Erythroblast (primary cell): ENCODE measurements around the gene SNX25.

Source experiments
- GATA1 ChIP-seq: IDR thresholded peaks from 2 replicates; pipeline ENCODE4 v1.6.1; 2011; ENCODE audit warnings: low read depth, mild to moderate bottlenecking, control low read depth, low read length, moderate library complexity
- POLR2A ChIP-seq: IDR thresholded peaks from 2 replicates; pipeline ENCODE4 v1.6.1; 2011; ENCODE audit warnings: mild to moderate bottlenecking, low read length

DNA sequence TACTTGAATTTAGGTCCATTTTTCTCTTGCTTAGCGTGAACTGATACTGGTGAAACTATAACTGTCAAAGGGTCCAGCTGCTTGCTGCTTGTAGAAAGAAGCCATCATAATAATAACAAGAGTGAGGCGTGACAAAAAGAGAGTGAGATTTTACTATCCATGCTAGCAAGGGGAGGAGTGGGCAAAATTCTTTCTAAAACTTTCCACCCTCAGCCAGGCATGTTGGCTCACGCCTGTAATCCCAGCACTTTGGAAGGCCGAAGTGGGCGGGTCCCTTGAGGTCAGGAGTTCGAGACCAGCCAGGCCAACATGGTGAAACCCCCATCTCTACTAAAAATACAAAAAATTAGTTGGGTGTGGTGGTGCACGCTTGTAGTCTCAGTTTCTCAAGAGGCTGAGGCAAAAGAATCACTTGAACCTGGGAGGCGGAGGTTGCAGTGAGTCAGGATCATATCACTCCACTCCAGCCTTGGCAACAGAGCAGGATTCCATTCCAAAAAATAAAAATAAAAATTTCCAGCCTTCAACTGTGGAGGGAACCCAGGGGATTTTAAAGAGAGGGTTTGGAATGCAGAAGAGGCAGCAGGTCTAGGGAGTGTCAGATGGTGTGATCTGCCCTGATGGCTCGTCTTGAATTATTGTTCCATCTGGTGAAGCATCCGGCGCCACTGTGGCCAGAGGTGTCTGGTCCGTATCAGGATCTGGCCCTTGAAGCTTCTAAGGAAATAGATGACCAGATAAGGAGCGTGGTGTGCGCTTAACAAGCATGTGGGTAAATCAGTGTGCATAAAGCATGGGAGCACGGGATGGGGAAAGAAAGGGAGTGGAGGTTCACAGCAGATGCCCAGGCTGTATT is 134.6 kb downstream of the SNX25 start:
- TF ChIP-seq POLR2A (no peak), GATA1 (no peak)
